B cell (primary cell): ENCODE data around the gene NEK6. TPM values are rescaled to one million over a fixed set of nuclear protein-coding genes. Genes with fewer than 3 reads are reported as not detected.
A peak's percentile ranks its signal among the peaks of the same experiment; 100 is the strongest.

Experiments used
- ATAC-seq: fragments of 200-7000 bp; cut with Tn5 transposase; one replicate; pipeline ENCODE4 v1.10.0; 2021; ENCODE audit warnings: low read depth, mild to moderate bottlenecking, moderate number of reproducible peaks, moderate library complexity
- CTCF ChIA-PET: fragments of 350-600 bp; sonication (Branson Sonifier 250); formaldehyde crosslinking; loops from one replicate; lab custom pipeline; 2021; ENCODE audit warnings: antibody characterized with exemption, inconsistent platforms; lab: Charles Lee
- POLR2A ChIA-PET: fragments of 350-600 bp; sonication (Branson Sonifier 250); formaldehyde crosslinking; loops from one replicate; lab custom pipeline; 2021; ENCODE audit warnings: antibody characterized with exemption; lab: Charles Lee
- DNase-seq: peaks from one replicate; pipeline ENCODE4 v3.0.0; 2013
- H2AFZ ChIP-seq: 2 replicates; pipeline ENCODE4 v1.6.1; 2012; ENCODE audit warnings: mild to moderate bottlenecking, low read depth, low read length; ENCODE audit not compliant: insufficient read depth, poor library complexity, severe bottlenecking
- H3K27ac ChIP-seq, 2 donors: 1 replicate in 1 of 2; 2 replicates in 1 of 2; pipeline ENCODE4 v1.5.1; 2012 to 2013; ENCODE audit warnings: low read length in 2 of 2, mild to moderate bottlenecking in 2 of 2, moderate library complexity in 1 of 2
- H3K27me3 ChIP-seq, 4 experiments: fragments of 200-600 bp in 1 of 4; sonication (generic) in 1 of 4; replicated peaks in 1 of 4; 1 replicate in 2 of 4; 2 replicates in 2 of 4; pipeline versions ENCODE4 v1.6.1 to v1.7.0; 2013 to 2016; ENCODE audit warnings: low read length in 3 of 4, mild to moderate bottlenecking in 2 of 4, mixed read lengths in 1 of 4, moderate library complexity in 1 of 4; ENCODE audit not compliant: insufficient read depth in 4 of 4, control insufficient read depth in 3 of 4; ENCODE audit errors: control extremely low read depth in 1 of 4
- H3K36me3 ChIP-seq, 2 experiments: replicated peaks in 1 of 2; 1 replicate in 1 of 2; 2 replicates in 1 of 2; pipeline versions ENCODE4 v1.6.1 to v1.7.1; 2013; ENCODE audit warnings: low read length in 1 of 2; ENCODE audit not compliant: insufficient read depth in 2 of 2, control insufficient read depth in 1 of 2; ENCODE audit errors: control extremely low read depth in 1 of 2, extremely low read depth in 1 of 2
- H3K4me1 ChIP-seq, 2 donors: fragments of 200-600 bp in 1 of 2; sonication (generic) in 1 of 2; 1 replicate in 1 of 2; 2 replicates in 1 of 2; pipeline versions ENCODE4 v1.5.1 to v1.6.1; 2013 to 2017; ENCODE audit warnings: low read length in 2 of 2; ENCODE audit not compliant: control insufficient read depth in 2 of 2, insufficient read depth in 2 of 2
- H3K4me2 ChIP-seq: replicated peaks from 2 replicates; pipeline ENCODE3; 2012; ENCODE audit warnings: mild to moderate bottlenecking, low read depth, low read length; ENCODE audit not compliant: poor library complexity, severe bottlenecking
- H3K4me3 ChIP-seq, 5 experiments: fragments of 200-600 bp in 1 of 5; sonication (generic) in 1 of 5; 1 replicate in 3 of 5; 2 replicates in 2 of 5; pipeline versions ENCODE4 v1.5.1 to v1.7.0; 2011 to 2016; ENCODE audit warnings: low read length in 4 of 5, mild to moderate bottlenecking in 4 of 5, low read depth in 2 of 5, control low read depth in 1 of 5, moderate library complexity in 1 of 5; ENCODE audit not compliant: insufficient read depth in 1 of 5; ENCODE audit errors: control extremely low read depth in 1 of 5, extremely low read depth in 1 of 5
- H3K79me2 ChIP-seq: fragments of 200-600 bp; sonication (generic); one replicate; pipeline ENCODE4 v1.6.0; 2016; ENCODE audit warnings: low read length; ENCODE audit not compliant: control insufficient read depth, insufficient read depth
- H3K9ac ChIP-seq: fragments of 200-600 bp; sonication (generic); 2 replicates; pipeline ENCODE4 v1.6.1; 2017; ENCODE audit warnings: mild to moderate bottlenecking, low read length, moderate library complexity
- H3K9me3 ChIP-seq, 3 donors: one replicate each; pipeline versions ENCODE4 v1.6.1 to v1.7.1; 2013; ENCODE audit warnings: low read length in 2 of 3; ENCODE audit not compliant: control insufficient read depth in 2 of 3, insufficient read depth in 1 of 3; ENCODE audit errors: control extremely low read depth in 1 of 3
- H4K20me1 ChIP-seq: 2 replicates; pipeline ENCODE4 v1.6.0; 2012; ENCODE audit warnings: mild to moderate bottlenecking, low read length; ENCODE audit not compliant: insufficient read depth, control insufficient read depth, poor library complexity, severe bottlenecking
- H3K27ac Mint-ChIP-seq: one replicate; pipeline ENCODE4 v1.8.0; 2021; ENCODE audit warnings: mixed read lengths
- H3K27me3 Mint-ChIP-seq: one replicate; pipeline ENCODE4 v1.8.0; 2021; ENCODE audit warnings: mixed read lengths
- H3K4me1 Mint-ChIP-seq: one replicate; pipeline ENCODE4 v1.8.0; 2021; ENCODE audit warnings: mixed read lengths
- H3K4me3 Mint-ChIP-seq: one replicate; pipeline ENCODE4 v1.8.0; 2021; ENCODE audit warnings: mixed read lengths
- H3K9me3 Mint-ChIP-seq: one replicate; pipeline ENCODE4 v1.8.0; 2022; ENCODE audit warnings: mixed read lengths; ENCODE audit not compliant: insufficient read depth
- CTCF ChIP-seq: fragments of 200-600 bp; IDR thresholded peaks from one replicate; pipeline ENCODE4 v1.8.0; 2022; ENCODE audit warnings: antibody characterized with exemption, mild to moderate bottlenecking
- EZH2 ChIP-seq: IDR thresholded peaks from 2 replicates; pipeline ENCODE4 v1.6.1; 2012; ENCODE audit warnings: borderline replicate concordance, low read depth, mild to moderate bottlenecking, moderate library complexity, low read length; ENCODE audit not compliant: insufficient read depth, poor library complexity, severe bottlenecking
- WGBS: methylation state at CpG from one replicate; pipeline ENCODE4 v1.1.5; 2013; ENCODE audit warnings: missing lambda C conversion rate; ENCODE audit not compliant: insufficient coverage; 5-methylcytosine and 5-hydroxymethylcytosine counted together
- intact Hi-C: fragments of 100-400 bp; cut with micrococcal nuclease; formaldehyde crosslinking; loops from one replicate; pipeline ENCODE4 v1.10.0; 2022
- polyA plus RNA-seq: library from polyadenylated mRNA; depleted of rRNA; stranded (reverse); fragments of >200 nt; gene quantifications from 2 replicates; pipeline ENCODE4 v1.2.3, GENCODE V29; 2012
- total RNA-seq, 2 donors: library from RNA; stranded (reverse); fragments of 120-200 nt in 1 of 2; gene quantifications; 1 replicate in 1 of 2; 2 replicates in 1 of 2; pipeline versions ENCODE4 v1.2.3 to v1.2.4, GENCODE V29; 2013 to 2022

The NEK6 gene
- total and polyA plus RNA-seq, 2 donors (not counting 1 experiment from before 2014, with no cell fraction given) = 40.0 to 63.1 TPM

GRCh38 chr9:124273427-124274160 is 15.8 kb downstream of the NEK6 start:
- H3K79me2 ChIP-seq = peaks cover 100% of the 10 kb centered on the region
- H3K27ac Mint-ChIP-seq = peak overlapping the region; percentile 65

More at GRCh38 chr9:124273427-124274160, 15.8 kb downstream of the NEK6 start:
- no peak overlapping the region for H3K4me3 ChIP-seq
- no peaks in the 10 kb centered on the region for H3K27me3 Mint-ChIP-seq
- intact Hi-C loops = no loop called here
- H3K4me2 ChIP-seq = no peak overlapping the region
- TF ChIP-seq CTCF = no peak
- no peak for TF ChIP-seq EZH2
- ChIA-PET CTCF (no interaction called here), POLR2A (no interaction called here)
- H3K9me3 ChIP-seq = no peaks in the 10 kb centered on the region
- H3K4me1 Mint-ChIP-seq = peaks cover 73% of the 10 kb centered on the region
- H3K9ac ChIP-seq = no peak overlapping the region
- H3K36me3 ChIP-seq = peaks cover 0 to 53% of the 10 kb centered on the region in 2 experiments
- peaks cover 90% of the 10 kb centered on the region for H4K20me1 ChIP-seq
- no peaks in the 10 kb centered on the region for H3K27me3 ChIP-seq
- H2AFZ ChIP-seq = no peak overlapping the region
- no peak overlapping the region for H3K27ac ChIP-seq
- no peak overlapping the region for H3K4me3 Mint-ChIP-seq
- no peaks in the 10 kb centered on the region for H3K9me3 Mint-ChIP-seq
- 95% methylated on average over 16 of the region's 21 CpGs for WGBS
- DNase-seq (no peak), ATAC-seq (no peak)
- H3K4me1 ChIP-seq = peaks cover 29 to 64% of the 10 kb centered on the region in 2 donors
